CD4-positive, alpha-beta T cell treated with Interleukin-4 for 4 hours (primary cell): ENCODE measurements around the gene INSYN1.
"Not testable (repeated sequence)": the region's sequence is repeated elsewhere in the genome, so short reads cannot be mapped to it uniquely, and the experiment has no call there.

Source experiments
- DNase-seq: peaks from one replicate; pipeline ENCODE4 v3.0.0-alpha.2; 2020

The INSYN1 gene

GRCh38 chr15:73753250-73754130, at the start of gene INSYN1:
TSS of gene INSYN1 (minus strand) at chr15:73753351. CDS start at chr15:73751130, 2,221 bp downstream.
- no peak for DNase-seq

GRCh38 chr15:73802431-73803041, 49.4 kb upstream of the INSYN1 start:
- DNase-seq = no peak

GRCh38 chr15:73800662-73801345, 47.7 kb upstream of the INSYN1 start:
- DNase-seq = no peak

GRCh38 chr15:73799466-73799865, 46.3 kb upstream of the INSYN1 start:
- no peak for DNase-seq

DNA sequence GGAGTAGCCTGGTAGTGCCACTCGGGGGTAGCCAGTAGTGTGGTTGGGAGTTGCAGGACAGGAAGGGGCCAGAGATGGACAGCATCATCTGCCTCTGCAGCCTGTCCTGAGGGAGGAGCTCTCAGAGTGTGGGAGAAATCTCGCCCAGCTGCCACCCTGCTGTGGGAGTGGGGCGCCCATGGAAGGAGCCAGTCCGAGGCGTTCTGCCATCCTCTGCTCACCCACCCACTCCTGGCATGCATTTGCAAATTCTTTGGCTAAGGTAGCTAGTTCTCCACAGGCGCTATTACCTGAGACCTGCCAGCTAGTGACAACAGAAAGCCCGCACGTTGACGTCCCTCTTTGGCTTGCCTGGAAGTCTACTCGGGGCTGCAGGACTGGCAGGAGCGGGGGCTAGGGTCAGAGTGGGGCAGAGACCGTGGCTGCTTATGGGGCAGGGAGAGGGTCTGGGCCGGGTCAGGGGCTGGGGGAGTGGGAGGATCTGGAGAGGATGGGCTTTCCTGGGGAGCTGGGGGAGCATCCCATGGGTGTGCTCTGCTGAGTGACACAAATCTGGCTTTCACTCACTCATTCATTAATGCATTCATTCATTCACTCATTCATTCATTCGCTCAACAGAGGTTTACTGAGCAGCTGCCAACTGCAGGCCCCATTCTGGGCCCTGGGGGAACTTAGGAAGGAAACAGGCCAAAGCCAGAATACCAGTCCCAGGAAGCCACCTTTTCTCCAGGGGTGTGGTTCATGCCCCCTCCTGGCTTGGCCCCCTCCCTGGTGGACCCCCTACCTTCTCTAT, 44.4 kb upstream of the INSYN1 start:
- no peak for DNase-seq

- no peak for DNase-seq
These were observed 43.2 kb upstream of the INSYN1 start for GRCh38 chr15:73796331-73796831.

- DNase-seq = no peak
These were observed 41.4 kb upstream of the INSYN1 start for GRCh38 chr15:73794443-73795133.

DNA sequence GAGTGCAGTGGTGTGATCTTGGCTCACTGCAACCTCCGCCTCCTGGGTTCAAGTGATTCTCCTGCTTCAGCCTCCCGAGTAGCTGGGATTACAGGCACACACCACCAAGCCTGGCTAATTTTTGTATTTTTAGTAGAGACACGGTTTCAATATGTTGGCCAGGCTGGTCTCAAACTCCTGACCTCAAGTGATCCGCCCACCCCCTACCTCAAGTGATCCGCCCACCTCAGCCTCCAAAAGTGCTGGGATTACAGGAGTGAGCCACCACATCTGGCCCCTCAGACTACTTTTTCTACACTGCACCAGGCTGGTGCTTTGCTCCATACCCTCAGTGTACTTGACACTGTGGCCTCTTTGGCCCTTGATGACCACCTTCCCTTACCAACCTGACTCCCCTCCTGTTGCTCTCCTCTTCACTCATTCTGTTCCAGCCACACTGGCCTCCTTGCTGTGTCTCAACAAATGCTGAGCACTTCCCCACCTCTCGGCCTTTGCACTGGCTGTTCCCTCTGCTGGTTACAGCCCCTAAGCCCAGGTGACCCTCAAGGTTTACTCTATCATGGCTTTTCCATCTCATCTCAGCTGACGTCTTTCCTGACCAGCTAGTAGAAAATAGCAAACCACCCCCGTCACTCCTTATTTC, 39.9 kb upstream of the INSYN1 start:
- not testable (repeated sequence) for DNase-seq

DNA sequence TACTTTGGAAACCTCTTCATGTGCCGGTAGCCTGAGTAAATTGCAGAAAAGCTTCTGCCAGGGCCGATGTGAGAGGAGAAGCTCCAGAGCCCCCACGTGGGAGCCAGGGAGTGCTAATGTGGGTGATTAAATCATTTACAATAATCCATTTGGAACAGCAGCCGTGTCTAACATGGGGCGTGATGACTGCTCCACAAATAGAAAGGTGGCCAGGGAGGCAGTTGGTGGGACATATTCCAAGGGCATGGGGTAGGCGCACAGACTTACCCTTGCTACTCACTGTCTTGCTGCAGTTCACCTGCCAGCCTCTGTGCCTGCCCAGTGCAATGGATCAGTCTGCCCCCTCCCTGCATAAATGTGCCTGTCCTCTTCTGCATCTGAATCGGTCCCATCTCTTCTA, 39.3 kb upstream of the INSYN1 start:
- no peak for DNase-seq

DNA sequence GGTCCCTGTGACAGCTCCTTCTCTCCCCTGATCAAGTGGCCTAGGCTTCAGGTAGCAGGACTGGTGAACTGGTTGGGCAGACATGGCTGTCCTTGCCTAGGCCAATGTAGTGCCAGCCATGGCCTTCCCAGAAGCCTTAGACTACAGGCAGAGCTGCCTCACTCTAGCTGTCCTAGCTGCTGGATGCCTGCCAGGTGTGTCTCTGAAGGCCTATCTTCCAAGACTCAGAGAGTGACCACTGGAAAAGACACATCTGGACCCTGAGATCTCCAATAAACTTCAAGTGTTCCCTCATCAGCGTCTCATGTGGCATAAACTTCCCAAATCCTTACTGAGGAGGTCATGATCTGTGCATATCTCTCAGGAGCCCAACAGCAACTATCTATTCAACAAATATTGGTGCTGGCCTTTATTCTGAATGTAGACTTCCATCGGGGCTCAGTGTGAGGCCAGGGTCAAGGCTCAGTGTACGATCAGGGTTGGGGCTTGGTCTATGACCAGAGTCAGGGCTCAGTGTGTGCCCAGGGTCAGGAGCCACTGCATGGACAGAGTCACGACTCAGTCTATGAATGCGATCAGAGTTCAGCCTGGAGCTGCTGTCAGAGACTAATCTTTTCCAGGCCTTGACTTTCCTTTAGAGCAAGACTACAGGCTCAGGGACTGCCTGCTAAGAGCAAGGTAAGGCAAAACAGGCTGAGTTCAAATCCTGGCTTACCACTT, 36.5 kb upstream of the INSYN1 start:
- no peak for DNase-seq

DNA sequence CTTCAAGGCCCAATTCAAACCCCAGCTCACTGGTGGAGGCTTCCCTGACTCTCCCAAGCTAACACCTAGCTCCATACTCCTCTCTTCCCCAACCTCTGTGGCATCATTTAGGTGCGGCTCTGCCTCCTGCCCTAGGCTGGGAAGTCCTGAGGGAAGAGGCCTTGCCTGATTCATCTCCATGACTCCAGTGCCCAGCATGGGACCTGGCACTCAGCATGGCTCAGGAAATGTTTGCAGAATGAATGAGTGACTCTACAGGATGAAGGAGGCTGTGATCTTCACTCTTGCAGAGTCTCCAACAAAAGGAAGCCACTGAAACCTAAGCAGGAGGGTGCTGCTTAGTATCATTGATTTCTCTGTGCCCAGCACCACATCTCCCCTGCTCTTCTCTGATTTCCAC, 34.5 kb upstream of the INSYN1 start:
- DNase-seq = no peak

GRCh38 chr15:73786538-73786937, 33.4 kb upstream of the INSYN1 start:
- no peak for DNase-seq

DNA sequence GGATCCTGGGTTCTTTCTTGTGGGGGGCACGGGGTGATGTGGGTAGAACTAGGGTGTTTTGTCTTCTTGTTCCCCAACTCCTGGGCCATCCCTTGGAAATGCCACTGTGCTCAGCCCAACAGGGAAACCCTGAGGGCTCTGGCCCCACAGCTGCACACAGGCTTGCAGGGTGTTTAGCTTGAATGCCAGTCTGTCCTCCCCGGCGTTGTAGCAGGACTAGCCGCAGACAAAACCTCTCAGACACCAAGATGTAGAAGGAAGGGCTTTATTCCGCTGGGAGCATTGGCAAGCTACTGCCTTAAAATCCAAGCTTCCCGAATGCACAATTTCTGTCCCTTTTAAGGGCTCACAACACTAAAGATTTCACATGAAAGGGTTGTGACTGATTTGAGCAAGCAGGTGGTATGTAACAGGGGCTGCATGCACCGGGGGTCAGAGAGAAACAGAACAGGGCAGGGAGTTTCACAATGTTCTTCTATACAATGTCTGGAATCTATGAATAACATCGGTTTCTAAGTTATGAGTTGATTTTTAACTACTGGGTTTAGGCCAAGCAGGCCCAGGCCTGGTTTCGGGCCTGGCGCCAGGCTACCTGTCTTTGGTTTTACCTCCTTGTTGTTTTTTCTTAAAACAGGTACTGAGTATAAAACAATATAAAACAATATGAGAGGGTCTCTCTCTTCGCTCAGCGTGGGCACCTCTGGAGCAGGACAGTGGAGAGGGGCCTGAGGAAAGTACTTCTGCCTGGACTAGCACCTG, 32.3 kb upstream of the INSYN1 start:
- not testable (repeated sequence) for DNase-seq

DNA sequence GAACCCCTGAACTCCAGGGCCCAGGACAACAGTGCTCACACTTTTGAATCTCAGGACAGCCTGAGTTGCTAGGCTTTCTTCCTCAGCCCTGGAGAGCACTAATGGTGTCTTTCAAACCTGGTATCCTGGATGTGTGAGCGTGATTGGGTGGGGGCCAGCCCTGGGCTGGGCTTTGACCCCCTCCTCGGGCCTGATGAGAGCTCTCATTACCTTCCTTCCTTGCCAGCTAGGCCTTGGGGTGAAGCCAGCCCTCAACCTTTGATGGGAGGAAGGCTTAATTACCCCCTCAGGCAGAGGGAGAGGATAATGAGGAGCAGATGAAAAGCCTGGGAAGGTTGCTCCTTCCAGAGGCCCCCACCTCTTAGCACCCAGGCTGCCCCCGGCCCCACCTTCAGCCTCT, 31.1 kb upstream of the INSYN1 start:
- no peak for DNase-seq

- no peak for DNase-seq
These were observed 29.3 kb upstream of the INSYN1 start for GRCh38 chr15:73782344-73782959.

- DNase-seq = no peak
These were observed 28.1 kb upstream of the INSYN1 start for GRCh38 chr15:73781038-73781925.

- no peak for DNase-seq
These were observed 26.8 kb upstream of the INSYN1 start for GRCh38 chr15:73779974-73780373.

GRCh38 chr15:73777741-73778140, 24.6 kb upstream of the INSYN1 start:
- no peak for DNase-seq

GRCh38 chr15:73773428-73773827, 20.3 kb upstream of the INSYN1 start:
- no peak for DNase-seq
